ENCODE results near the gene FILIP1L. TPM values are rescaled to one million over a fixed set of nuclear protein-coding genes. Genes with fewer than 3 reads are reported as not detected.

Gene FILIP1L
- total and polyA plus RNA-seq, 2 donors (not counting 1 experiment from before 2014, with no cell fraction given): 0.32 to 0.48 TPM

DNA sequence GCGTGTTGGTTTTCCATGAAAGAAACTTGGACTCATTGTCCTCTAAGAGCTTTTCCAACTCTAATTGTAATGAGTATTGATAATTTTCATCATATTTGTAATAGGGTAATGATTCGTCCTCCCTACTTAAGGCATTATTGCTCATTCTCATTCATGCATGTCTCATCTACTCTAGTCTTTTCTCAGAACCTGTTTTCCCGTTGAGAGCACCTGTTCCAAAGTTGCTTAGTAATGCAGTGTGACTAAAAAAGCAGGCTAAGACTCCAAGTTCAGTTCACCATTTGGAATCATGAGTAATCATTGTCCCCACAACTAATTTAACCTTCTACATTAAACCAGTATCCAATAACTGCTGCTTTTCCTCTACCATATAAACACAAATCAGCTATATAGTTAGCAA, 84.0 kb downstream of the FILIP1L start:
- Histone ChIP-seq H3K4me1 (ENCODE audit: control insufficient read depth in 2 of 2, insufficient read depth in 2 of 2, low read length in 2 of 2) (peaks cover 2 to 8% of the 10 kb centered on the region in 2 donors), H3K4me3 (ENCODE audit: control extremely low read depth in 1 of 5, extremely low read depth in 1 of 5, insufficient read depth in 1 of 5, low read depth in 2 of 5, low read length in 4 of 5) (no peak overlapping the region), H3K36me3 (replicated peaks in 1 of 2; ENCODE audit: control extremely low read depth in 1 of 2, control insufficient read depth in 1 of 2, extremely low read depth in 1 of 2, insufficient read depth in 2 of 2, low read length in 1 of 2) (peaks cover 0 to 3% of the 10 kb centered on the region in 2 experiments), H2AFZ (ENCODE audit: insufficient read depth, low read depth, low read length, poor library complexity, severe bottlenecking) (no peak overlapping the region), H3K9me3 (ENCODE audit: control extremely low read depth in 1 of 3, control insufficient read depth in 2 of 3, insufficient read depth in 1 of 3, low read length in 2 of 3) (no peaks in the 10 kb centered on the region), H3K4me2 (replicated peaks; ENCODE audit: low read depth, low read length, poor library complexity, severe bottlenecking) (no peak overlapping the region), H3K27ac (ENCODE audit: low read length in 2 of 2) (no peak overlapping the region), H4K20me1 (ENCODE audit: control insufficient read depth, insufficient read depth, low read length, poor library complexity, severe bottlenecking) (no peaks in the 10 kb centered on the region), H3K27me3 (replicated peaks in 1 of 4; ENCODE audit: control extremely low read depth in 1 of 4, control insufficient read depth in 3 of 4, insufficient read depth in 4 of 4, low read length in 3 of 4) (no peaks in the 10 kb centered on the region), H3K79me2 (ENCODE audit: control insufficient read depth, insufficient read depth, low read length) (no peaks in the 10 kb centered on the region), H3K9ac (ENCODE audit: low read length) (no peak overlapping the region)
- no peaks in the 10 kb centered on the region for H3K27me3 Mint-ChIP-seq
- H3K4me3 Mint-ChIP-seq: no peak overlapping the region
- intact Hi-C loops (cut with micrococcal nuclease): no loop called here
- CTCF ChIA-PET: no interaction called here
- peaks cover 5% of the 10 kb centered on the region for H3K4me1 Mint-ChIP-seq
- H3K9me3 Mint-ChIP-seq (ENCODE audit: insufficient read depth): no peaks in the 10 kb centered on the region
- ATAC-seq (ENCODE audit: low read depth) (no peak), DNase-seq (no peak)
- POLR2A ChIA-PET: no interaction called here
- H3K27ac Mint-ChIP-seq: no peak overlapping the region
- no CpG with 5 or more reads among the region's 3 CpGs for WGBS (ENCODE audit: insufficient coverage)
- TF ChIP-seq, protein P1, sequence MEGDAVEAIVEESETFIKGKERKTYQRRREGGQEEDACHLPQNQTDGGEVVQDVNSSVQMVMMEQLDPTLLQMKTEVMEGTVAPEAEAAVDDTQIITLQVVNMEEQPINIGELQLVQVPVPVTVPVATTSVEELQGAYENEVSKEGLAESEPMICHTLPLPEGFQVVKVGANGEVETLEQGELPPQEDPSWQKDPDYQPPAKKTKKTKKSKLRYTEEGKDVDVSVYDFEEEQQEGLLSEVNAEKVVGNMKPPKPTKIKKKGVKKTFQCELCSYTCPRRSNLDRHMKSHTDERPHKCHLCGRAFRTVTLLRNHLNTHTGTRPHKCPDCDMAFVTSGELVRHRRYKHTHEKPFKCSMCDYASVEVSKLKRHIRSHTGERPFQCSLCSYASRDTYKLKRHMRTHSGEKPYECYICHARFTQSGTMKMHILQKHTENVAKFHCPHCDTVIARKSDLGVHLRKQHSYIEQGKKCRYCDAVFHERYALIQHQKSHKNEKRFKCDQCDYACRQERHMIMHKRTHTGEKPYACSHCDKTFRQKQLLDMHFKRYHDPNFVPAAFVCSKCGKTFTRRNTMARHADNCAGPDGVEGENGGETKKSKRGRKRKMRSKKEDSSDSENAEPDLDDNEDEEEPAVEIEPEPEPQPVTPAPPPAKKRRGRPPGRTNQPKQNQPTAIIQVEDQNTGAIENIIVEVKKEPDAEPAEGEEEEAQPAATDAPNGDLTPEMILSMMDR (IDR thresholded peaks at IDR 0.05): no peak
- no peak for TF ChIP-seq EZH2 (IDR thresholded peaks at IDR 0.05; ENCODE audit: borderline replicate concordance, insufficient read depth, low read depth, low read length, poor library complexity, severe bottlenecking)

DNA sequence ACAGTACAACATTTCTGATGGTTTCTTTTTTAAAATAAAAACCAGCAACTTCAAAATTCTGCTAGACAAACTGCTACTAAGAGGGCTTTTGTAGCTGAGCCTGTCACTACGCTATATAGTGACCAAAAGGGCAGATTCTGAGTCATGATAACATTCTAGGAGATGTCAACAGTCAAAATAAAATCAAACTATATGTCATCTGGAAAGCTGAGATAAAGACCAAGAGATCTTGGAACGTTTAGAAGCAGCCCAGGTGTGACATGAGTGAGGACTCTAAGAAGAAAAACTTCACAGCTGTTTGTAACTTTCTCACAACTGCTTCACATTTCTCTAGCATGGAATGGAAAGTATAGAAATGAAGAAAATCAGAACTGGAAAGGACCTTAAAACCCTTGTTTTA, 84.6 kb downstream of the FILIP1L start:
- H2AFZ ChIP-seq (ENCODE audit: insufficient read depth, low read depth, low read length, poor library complexity, severe bottlenecking): no peak overlapping the region
- no peak for DNase-seq
- H3K79me2 ChIP-seq (ENCODE audit: control insufficient read depth, insufficient read depth, low read length): no peaks in the 10 kb centered on the region
- ATAC-seq (ENCODE audit: low read depth): no peak
- no peaks in the 10 kb centered on the region for H3K27me3 ChIP-seq (replicated peaks in 1 of 4; ENCODE audit: control extremely low read depth in 1 of 4, control insufficient read depth in 3 of 4, insufficient read depth in 4 of 4, low read length in 3 of 4)
- Mint-ChIP-seq H3K4me3 (no peak overlapping the region), H3K9me3 (ENCODE audit: insufficient read depth) (no peaks in the 10 kb centered on the region), H3K27ac (no peak overlapping the region), H3K27me3 (no peaks in the 10 kb centered on the region), H3K4me1 (peaks cover 5% of the 10 kb centered on the region)
- no peak overlapping the region for H3K9ac ChIP-seq (ENCODE audit: low read length)
- H4K20me1 ChIP-seq (ENCODE audit: control insufficient read depth, insufficient read depth, low read length, poor library complexity, severe bottlenecking): no peaks in the 10 kb centered on the region
- no peak overlapping the region for H3K4me3 ChIP-seq (ENCODE audit: control extremely low read depth in 1 of 5, extremely low read depth in 1 of 5, insufficient read depth in 1 of 5, low read depth in 2 of 5, low read length in 4 of 5)
- TF ChIP-seq EZH2 (IDR thresholded peaks at IDR 0.05; ENCODE audit: borderline replicate concordance, insufficient read depth, low read depth, low read length, poor library complexity, severe bottlenecking): no peak
- TF ChIP-seq, protein P1 (IDR thresholded peaks at IDR 0.05): no peak
- H3K4me2 ChIP-seq (replicated peaks; ENCODE audit: low read depth, low read length, poor library complexity, severe bottlenecking): no peak overlapping the region
- no peak overlapping the region for H3K27ac ChIP-seq (ENCODE audit: low read length in 2 of 2)
- ChIA-PET CTCF (interaction anchor here (0.9 to 1.1 kb wide), 2 partner anchors 35 to 39 kb away, joined by 3 to 4 read pairs; no protein-coding TSS in a partner anchor), POLR2A (no interaction called here)
- peaks cover 0 to 3% of the 10 kb centered on the region in 2 experiments for H3K36me3 ChIP-seq (replicated peaks in 1 of 2; ENCODE audit: control extremely low read depth in 1 of 2, control insufficient read depth in 1 of 2, extremely low read depth in 1 of 2, insufficient read depth in 2 of 2, low read length in 1 of 2)
- H3K4me1 ChIP-seq (ENCODE audit: control insufficient read depth in 2 of 2, insufficient read depth in 2 of 2, low read length in 2 of 2): peaks cover 2 to 8% of the 10 kb centered on the region in 2 donors
- no CpG with 5 or more reads among the region's 2 CpGs for WGBS (ENCODE audit: insufficient coverage)
- H3K9me3 ChIP-seq (ENCODE audit: control extremely low read depth in 1 of 3, control insufficient read depth in 2 of 3, insufficient read depth in 1 of 3, low read length in 2 of 3): no peaks in the 10 kb centered on the region
- intact Hi-C loops (cut with micrococcal nuclease): no loop called here

Data from B cell (primary cell).